Colon (tissue), 2 donors: Measurements from ENCODE around the gene FAAP100.

Experiments used
- FAIRE-seq: peaks from 2 replicates; lab custom pipeline; 2012; peaks lifted over from hg19 to GRCh38; lab: Jason Lieb, UNC
- donor health status: control.
- donor health status: control.

Gene FAAP100

DNA sequence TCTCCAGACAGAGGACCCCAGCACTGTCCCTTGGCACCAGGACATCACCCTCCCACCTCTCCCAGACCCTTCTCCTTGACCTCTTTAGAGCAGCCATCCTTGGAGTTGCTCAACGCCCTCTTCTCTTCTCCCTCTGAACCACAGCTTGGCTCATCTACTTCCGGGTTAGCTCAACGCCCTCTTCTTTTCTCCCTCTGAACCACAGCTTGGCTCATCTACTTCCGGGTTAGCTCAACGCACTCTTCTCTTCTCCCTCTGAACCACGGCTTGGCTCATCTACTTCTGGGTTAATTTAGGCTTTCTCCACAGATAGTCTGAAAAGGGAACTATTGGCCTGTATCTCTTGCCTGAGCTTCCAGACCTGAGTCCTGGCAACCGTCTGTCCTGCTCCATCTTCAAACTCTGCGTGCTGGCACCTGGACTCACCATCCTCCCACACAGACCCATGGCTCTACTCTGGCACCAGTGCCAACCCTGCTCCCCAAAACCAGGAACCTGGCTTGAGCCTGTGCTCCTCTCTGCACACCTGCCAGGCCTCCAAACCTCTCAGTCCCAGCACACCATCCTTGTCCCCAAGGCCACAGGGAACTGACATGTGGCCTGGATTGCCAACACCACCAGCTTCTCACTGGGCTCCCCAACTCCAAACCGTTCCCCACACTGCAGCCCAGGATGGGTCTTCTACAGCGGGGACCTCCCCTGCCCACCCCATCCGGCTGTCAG lies 25.3 kb upstream of the FAAP100 start:
- no peak for FAIRE-seq

DNA sequence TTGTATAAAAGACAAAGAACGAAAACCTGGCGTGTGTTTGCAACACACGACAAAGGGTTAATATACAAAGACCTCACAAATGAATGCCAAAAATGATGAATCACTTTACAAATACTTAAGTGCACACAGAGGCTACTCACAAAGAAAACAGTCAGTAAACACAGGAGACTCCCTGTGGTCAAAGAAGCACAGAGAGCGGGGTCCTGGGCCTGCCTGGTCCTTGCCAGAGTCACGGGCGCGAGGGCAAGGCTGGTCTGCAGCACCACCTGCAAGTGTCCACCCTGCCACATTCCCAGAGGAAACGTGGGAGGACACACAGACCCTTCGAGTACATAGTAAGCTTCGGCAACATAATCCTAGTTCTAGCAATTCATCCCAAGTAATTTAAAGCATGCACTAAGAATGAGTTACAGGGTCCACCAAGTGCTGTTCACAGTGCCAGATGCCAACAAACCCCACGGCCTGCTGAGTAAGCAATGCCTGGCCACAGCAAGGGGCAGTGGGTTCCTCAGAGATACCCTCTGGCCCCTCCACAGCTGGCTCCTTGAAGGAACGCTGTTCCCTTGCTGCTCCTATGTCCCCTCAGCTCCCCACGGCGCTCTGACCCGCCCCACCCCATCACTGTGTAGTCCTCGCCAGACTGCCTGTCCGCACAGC lies 24.6 kb upstream of the FAAP100 start:
- no peak for FAIRE-seq

DNA sequence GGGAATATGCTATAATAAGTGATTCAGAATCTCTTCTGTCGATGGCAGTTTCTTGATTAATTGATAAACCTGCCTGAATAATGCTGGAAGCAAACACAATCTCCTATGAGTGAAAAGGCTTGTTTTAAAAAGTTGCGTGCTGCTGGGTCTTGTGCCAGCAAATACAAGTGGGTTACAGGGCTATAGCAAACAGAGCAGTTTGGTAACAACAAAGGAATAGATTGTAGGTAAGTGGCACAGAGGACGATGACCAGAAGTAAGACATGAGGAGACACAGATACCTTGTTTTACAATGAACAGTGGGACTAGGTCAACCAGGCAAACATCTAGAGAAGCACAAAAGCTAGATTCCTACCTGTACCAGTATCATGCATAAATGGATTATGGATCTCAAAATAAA lies 23.7 kb upstream of the FAAP100 start:
- no peak for FAIRE-seq

DNA sequence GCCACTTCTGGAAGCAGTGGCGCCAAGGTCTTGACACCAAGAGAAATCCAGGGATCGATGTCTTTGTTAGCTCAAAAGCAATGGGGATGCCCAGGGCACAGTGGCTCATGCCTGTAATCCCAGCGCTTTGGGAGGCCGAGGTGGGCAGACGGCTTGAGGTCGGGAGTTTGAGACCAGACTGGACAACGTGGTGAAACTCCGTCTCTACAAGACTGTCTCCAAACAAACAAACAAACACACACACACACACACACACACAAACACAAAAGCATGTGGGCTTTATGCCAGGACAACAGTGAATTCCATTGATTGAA lies 22.4 kb upstream of the FAAP100 start:
- FAIRE-seq: no peak

DNA sequence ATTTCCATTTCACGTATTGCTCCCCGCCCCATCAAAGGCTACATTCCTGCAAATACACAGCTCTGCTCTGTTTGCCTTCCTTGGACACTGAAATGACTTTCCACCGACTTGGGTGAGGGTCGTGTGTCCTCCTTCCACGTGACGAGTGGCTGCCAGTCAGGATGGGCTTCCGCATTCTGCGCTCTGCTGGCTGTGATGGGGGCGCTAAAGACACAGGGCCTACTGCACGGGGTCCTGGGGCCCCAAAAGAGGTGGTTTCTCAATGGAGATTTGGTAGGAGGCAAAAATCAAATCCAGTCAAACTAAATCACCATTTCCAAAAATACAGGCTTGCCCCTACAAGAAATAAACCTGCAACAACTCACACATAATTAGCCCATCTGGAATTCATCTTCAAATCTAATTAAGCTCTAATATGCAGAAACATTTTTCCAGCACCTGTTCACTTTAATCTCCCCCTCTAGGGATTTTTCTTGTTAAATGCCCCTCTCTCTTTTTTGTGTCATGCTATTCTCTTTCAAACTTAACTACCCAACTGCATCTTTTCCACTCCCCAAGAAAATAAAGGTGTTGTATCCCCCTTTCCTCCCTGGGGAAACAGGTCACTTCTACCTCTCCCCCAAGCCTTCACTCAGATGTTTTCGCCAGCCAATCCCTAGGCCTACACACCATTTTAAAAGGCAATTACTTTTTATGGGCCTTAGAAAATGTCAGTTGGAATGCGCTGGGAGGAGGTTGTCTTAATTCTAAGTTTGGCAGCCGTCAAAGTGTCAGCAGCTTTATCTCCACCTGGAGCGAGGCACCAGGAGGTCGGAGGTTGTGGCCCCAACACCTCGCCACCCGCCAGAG lies 21.9 kb upstream of the FAAP100 start:
- FAIRE-seq: no peak

DNA sequence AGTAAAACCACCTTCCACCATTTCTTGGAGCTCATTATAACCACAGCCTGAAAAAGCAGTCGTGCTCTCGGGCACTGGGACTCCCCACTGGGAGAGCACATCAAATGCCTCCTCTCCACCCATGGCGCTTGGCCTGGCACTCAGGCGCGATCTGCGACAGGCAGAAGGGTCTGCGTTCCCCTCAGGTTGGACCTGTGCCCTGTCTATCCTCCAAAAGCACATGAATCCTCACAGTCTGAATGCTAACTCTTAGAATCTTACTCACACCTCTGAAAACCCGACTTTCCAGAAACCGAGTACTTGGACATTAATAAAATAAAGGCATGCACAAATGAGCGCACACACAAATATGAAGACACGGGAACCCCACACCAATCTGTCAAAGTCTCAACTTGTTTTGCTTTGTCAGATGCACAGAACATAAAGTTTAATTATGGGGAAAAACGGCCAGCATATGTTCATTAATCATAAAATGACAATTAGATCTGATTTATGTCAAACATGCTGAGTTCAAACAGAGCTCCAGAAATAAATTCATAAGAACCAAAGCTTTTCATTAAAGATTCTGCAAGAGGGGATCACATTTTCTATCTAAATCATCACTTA lies 20.5 kb upstream of the FAAP100 start:
- no peak for FAIRE-seq

DNA sequence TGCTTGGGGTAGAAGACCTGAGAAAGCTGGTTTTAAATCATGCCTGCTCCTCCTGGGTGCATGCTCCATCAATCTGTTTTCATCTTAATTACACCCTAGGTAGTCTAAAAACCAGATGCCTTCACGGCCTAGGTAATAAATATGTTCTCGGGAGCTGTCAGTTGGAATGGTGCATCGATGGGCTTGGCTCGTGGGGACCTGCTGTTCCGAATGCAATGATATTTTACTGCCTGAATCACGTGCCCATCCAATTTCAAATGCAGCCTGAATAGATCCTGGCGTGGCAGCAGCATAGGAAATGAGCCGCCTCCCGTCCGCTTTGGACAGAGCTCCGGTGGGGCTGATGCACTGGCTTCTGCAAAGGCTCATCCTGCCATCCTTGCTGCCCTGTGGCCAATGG lies 18.8 kb upstream of the FAAP100 start:
- FAIRE-seq: no peak

DNA sequence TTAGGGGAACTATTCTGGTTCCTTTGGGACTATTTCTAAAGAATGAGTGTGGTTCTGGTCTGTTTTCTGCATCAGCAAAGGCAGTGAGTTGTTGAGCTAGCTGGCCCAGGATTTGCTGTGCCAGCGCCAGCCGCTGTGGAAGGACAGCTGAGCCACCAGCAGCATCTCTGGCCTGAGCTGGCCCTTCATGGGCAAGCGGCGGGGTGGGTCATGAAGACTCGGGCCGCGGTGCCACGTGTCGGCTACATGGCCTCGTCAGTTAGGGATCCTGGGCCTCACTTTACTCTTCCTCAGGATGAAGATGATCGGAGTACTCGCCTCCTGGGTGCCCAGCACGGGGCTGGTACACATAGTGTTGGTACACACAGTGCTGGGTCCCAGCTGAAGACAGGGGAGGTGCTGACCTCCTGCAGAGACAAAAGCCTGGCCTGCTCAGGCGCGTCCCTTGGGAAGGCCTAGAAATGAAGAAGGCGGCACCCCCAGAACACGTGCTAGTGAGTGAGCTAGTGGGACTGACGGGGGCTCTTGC lies 17.9 kb upstream of the FAAP100 start:
- FAIRE-seq: no peak

DNA sequence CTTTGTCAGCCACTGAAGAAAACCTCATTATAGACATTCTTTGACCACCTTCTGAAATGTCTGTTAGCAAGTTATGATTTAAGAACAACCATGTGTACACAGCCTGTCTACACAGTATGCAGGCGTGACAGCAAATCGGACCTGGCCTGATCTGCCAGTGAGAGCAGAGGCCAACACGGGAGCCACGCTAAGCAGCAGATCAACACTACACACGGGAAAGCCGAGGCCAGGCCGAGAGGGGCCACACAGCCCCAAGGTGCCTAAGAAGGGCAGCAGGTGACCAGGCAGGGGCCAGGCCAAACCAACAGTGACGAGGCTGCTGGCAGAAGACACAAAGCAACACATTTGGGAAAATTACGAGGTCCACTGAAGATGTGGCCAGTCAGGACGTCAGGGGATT lies 16.3 kb upstream of the FAAP100 start:
- FAIRE-seq: no peak

DNA sequence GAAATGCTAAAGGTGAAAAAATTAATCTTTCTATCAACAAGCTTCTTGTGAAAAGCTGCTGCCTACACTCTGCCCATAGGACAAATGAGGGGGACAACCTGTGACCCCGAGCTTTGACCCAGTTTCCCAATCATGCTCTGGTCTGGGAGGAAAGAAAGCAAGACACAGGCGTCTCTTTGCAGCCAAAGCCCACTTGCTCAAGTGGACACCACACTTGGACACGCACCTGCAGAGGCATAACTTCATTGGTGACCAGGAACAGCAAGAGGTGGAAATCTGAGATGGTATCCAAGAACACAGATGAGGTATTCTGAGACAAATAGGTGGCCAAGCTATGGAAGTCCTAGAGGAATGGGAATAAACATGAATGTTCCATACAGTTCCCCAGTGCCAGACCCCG lies 15.0 kb upstream of the FAAP100 start:
- FAIRE-seq: no peak

DNA sequence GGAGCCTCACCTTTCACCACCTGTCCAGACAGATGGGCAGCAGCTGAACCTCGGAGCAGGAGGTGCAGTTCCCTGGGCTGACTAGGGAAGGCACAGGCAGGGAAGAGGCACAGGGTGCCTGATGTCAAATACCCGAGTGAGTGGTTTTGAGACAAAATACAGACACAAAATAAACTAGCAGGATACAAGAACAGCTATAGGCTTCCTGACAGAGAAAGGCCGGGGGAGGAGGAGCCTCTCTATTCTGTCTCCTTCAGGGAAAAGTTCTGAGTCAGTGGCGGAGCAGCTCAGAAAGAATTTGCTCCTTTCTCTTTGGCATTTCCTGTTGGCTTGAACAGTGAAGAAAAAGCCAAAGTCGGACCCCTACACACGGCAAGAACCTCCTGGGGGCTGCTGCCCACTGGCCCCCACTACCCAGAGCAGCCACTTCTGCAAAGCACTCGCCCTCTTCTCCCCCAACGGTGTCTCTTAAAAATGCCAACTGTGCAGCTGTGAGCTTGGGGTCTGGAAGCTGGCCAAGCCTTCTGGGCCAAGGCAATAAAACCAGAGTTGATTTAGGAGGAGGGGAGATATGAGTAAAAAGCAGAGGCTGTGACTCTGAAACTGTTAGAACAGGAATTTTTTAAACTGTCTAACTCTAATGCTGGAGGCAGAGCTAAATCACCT lies 14.4 kb upstream of the FAAP100 start:
- no peak for FAIRE-seq

DNA sequence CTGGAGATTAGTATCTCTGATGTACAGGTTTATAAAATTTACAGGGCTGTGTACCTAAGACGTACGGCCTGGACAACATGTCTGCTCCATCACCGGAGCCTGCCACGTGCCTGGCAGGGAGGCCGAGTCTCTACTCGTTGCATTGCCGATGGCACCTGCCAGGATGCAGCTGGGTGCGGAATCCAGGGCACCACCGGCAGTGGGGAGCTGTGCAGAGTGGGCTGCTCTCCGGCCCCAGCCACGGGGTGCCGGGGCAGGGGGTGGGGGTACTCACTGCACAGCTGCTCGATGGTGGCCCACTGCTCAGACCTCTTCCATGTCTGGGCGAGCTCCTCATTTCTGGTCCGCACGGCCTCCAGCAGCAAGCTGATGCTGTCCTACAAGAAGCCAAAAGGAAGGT lies 13.1 kb upstream of the FAAP100 start:
- no peak for FAIRE-seq

DNA sequence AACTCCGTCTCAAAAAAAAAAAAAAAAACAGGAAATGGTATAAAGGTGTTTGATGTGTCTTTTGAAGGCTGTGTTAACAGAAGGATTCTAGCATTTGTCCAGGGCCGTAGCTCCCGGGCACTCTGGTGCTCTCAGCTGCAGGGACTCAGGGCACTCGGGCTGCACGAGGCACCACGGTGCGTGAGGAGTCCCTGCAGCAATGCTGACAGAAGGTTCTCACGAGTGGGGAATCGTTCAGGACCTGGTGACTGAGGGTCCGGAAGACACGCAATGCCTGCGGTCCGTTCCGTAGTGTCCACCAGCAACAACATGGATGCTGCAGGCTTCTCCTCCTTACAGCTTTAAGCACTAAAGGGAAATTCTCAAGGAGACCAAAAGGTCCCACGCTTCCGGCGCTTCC lies 12.6 kb upstream of the FAAP100 start:
- no peak for FAIRE-seq

DNA sequence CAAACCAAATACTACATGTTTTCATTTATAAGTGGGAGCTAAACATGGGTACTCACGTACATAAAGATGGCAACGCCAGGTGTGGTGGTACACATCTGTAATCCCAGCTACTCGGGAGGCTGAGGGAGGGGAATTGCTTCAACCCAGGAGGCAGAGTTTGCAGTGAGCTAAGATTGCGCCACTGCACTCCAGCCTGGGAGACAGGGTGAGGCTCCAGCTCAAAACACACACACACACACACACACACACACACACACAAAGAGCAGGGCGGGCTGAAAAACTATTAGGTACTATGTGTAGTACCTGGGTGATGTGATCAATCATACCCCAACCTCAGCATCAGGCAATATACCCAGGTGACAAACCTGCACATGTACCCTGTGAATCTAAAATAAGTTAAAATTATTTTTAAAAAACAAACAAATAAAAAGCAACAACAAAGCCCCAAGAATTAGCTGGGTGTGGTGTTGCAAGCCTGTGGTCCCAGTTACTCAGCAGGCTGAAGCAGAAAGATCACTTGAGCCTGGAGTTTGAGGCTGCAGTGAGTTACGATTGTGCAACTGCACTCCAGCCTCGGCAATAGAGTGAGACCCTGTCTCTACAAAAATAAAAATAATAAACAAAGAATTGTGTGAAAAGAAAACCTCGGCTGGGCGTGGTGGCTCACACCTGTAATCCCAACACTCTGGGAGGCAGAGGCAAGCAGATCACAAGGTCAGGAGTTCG lies 11.9 kb upstream of the FAAP100 start:
- FAIRE-seq: no peak

DNA sequence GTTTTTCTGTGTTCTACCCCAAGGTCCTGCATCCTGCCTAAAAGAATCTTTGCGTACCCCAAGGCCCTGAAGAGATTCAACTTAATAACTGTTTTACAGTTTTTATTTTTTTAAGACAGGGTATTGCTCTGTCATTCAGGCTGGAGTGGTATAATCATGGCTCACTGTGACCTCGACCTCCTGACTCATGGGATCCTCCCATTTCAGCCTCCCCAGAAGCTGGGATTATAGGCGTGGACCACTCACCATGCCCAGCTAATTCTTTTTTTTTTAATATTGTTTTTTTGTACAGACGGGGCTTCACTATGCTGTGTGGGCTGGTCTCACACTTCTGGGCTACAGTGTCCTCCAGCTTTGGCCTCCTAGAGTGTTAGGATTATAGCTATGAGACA lies 9.3 kb upstream of the FAAP100 start:
- no peak for FAIRE-seq

DNA sequence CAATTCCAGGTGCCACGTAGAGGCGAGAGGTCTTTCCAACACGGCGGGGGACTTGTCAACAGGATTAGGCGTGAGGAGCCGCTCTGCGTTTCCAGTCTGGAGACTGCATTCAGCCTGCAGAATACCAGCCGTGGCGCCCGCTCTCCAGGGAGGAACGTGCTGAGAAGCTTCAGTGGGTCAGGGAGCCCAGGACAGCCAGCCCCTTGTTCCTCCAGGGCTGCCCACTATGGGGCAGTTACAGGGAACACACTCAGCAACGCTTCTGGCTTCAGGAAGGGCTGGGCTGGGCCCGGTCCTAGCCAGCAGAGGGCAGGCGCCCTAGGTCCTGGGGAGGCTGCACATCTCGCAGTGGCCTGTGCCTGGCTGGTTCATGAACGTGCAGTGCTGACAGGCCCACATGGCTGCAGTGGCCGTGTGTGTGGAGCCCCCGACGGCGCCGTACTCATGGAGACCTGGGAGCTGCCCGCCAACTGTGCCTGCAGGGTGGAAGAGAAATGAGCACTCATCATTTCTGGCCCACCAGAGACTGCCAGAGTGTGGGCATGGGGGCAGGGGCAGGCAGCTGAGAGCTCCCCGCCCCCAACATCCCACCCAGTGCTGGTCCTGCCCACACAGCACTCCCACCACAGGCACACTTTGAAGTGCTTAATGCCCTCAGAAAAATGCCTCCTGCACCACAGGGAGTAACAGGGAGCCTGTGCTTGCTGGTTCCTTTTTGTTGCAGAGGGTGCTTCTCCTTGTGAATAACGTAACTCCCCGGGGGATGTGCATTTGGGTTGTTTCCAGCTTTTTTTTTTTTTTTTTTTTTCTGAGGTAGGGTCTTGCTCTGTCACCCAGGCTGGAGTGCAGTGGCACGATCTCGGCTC lies 7.0 kb upstream of the FAAP100 start:
- FAIRE-seq: no peak

DNA sequence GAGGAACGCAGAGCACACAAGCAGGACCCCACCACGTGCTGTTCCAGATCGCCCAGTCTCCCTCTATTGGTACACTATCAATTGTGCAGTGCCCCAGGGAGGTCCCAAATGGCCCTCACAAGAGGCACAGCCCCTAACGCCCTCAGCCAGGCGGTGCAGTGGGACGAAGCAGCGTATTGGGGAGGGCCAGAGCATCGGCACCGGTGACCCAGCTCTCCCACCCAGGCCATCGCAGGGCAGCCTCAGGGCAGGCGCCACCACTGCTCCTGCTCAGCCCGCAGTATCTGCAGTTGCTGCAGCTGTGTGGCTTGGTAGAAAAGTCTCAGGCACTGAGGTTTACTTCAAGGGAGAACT lies 5.9 kb upstream of the FAAP100 start:
- FAIRE-seq: no peak

DNA sequence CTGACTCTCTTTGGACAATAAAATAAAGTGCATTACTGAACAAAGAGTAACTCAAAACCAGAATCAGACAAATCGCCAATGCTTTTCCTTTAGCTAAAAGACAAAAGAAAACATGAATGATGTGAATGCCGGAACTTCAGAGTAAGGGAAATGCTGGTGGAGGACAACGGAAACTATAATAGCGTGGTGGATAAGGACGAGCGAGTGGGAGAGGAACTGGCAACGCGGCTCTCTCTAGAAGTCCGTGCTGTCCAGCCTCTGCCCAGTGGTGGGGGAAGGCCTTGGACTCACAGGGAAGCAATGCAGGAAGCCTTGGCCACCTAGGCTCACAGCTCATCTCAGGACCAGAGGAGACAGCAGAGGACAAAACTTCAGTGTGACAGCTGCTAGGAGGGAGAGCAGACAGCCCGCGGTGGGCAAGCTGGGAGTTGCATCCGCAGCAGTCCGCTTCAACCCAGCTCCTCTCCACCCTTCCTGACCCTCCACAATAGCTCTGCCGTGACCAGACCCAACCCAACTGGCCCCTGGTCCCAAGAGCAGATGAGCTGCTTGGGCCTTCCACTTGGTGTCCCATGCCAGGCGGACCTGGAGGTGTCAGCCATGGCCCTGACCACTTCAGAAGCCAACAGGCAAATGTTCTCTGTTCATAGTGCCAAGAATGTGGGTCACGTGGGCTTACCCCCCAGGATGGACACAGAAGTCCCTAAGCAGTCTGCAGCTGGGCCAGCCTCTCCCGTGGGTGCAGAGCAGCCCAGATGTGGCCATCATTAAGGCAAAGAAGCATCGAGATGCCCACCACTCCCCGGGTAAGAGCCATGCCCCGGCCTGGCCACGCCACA lies 5.3 kb upstream of the FAAP100 start:
- no peak for FAIRE-seq

DNA sequence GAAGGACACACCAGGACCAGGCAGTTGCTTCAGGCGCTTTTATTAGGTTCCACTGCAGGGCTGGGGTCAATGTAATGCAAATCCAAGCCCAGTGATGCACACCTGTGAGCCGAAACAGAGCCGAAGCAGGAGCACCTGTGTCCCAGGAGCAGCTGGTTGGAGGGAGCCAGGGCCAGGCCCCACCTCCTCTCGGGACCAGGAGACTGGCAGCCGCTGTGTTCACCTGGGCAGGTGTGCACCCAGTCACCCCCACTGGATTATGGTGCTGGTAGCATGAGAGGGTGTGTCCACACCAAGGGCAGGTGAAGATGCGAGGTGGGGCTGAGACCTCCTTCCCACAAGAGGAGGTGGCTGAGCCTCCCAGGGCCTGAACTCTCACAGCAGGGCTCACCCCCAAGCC lies 4.7 kb upstream of the FAAP100 start:
- FAIRE-seq: no peak
